Left lung (tissue), 10 donors: ENCODE results near the gene IGF1R. TPM values are rescaled to one million over a fixed set of nuclear protein-coding genes. Genes with fewer than 3 reads are reported as not detected.

ENCODE experiments used
- ATAC-seq: fragments of 200-7000 bp; cut with Tn5 transposase; one replicate; pipeline ENCODE4 v1.9.1; 2020; ENCODE audit warnings: moderate library complexity
- DNase-seq, 4 donors: peaks; one replicate each; pipeline ENCODE4 v3.0.0-alpha.2; 2013 to 2020
- H3K27ac ChIP-seq, 2 donors: fragments of 200-600 bp; sonication (generic) in 1 of 2; one replicate each; pipeline versions ENCODE4 v1.5.0 to v1.8.0; 2020 to 2021
- H3K27me3 ChIP-seq, 2 donors: fragments of 200-600 bp; sonication (generic) in 1 of 2; one replicate each; pipeline versions ENCODE4 v1.5.0 to v1.8.0; 2020 to 2021
- H3K36me3 ChIP-seq, 2 donors: fragments of 200-600 bp; sonication (generic) in 1 of 2; one replicate each; pipeline versions ENCODE4 v1.5.0 to v1.8.0; 2020 to 2021
- H3K4me1 ChIP-seq, 2 donors: fragments of 200-600 bp; one replicate each; pipeline ENCODE4 v1.8.0; 2021
- H3K4me3 ChIP-seq, 2 donors: fragments of 200-600 bp; sonication (generic) in 1 of 2; one replicate each; pipeline versions ENCODE4 v1.5.0 to v1.8.0; 2020 to 2021; ENCODE audit warnings: mild to moderate bottlenecking in 1 of 2
- H3K9me3 ChIP-seq, 2 donors: fragments of 200-600 bp; sonication (generic) in 1 of 2; one replicate each; pipeline versions ENCODE4 v1.5.0 to v1.8.0; 2020 to 2021
- CTCF ChIP-seq, 2 donors: fragments of 200-600 bp; sonication (generic) in 1 of 2; IDR thresholded peaks; one replicate each; pipeline versions ENCODE4 v1.5.0 to v1.8.0; 2021; ENCODE audit warnings: antibody characterized with exemption in 2 of 2
- intact Hi-C, 2 donors: fragments of 100-400 bp; cut with DNase I; formaldehyde crosslinking; loops; one replicate each; pipeline versions ENCODE4 v1.11.2 to v1.14.2; 2022
- polyA plus RNA-seq, 6 donors: library from polyadenylated mRNA; unstranded; fragments of 120-200 nt; gene quantifications; one replicate each; pipeline ENCODE4 v1.2.1, GENCODE V29; 2013; ENCODE audit not compliant: insufficient read length in 6 of 6
- total RNA-seq, 2 donors: library from RNA; stranded (reverse); fragmentation: NEBNext Ultra II Directional; extraction: Animal tissue kit (Norgen Biotek cat#: 25700); gene quantifications; one replicate each; pipeline ENCODE4 v1.2.1, GENCODE V29; 2021
- donor health status: DM: no; HTN: yes; CAD: no.
- donor health status: DM: no; HTN: no; CAD: no.

IGF1R gene
- total and polyA plus RNA-seq, 8 donors, result 32.0 to 41.0 (median 37.0) TPM

DNA sequence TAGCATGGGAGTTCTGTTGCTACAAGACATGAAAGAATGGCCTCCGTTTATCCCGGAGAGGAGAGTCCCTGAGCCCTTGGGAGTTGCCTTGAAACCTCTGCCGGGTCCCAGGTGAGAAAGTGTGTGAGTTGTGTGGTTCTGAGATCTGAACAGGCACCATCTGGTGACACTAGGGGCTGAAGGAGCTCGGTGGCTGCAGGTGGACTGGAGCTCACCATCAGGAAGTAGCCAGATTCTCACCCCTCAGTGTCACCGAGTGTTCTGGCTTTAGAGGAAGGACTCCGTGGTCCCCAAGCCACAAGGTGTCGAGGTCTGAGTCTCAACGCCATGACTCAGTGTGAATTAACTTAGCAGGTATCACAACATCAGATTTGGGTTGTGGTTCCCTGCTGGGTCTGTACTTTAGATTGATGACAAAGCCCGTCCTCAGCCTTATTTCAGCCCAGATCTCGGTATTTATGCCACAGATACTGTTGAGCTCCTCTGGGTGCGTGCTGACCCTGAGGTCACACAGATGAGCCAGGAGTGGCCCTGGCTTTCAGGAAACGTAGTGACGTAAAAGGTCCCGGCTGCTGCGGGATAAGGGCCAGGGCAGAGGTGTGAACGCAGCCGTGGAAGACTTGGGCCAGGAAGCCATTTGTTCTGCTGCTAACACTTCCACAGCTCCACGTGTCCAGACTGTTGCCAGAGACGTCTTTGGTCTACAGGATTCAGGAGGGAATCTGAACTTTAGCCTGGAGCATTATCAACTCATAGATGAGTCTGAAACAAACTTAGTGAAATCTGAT, 304.9 kb downstream of the IGF1R start:
- TF ChIP-seq CTCF (IDR thresholded peaks at IDR 0.05), result no peak
- no peaks in the 10 kb centered on the region for H3K9me3 ChIP-seq

GRCh38 chr15:98953968-98954367, 305.6 kb downstream of the IGF1R start:
- peak; percentile 13 for ATAC-seq
- peaks cover 0 to 66% of the 10 kb centered on the region in 2 donors for H3K36me3 ChIP-seq
- intact Hi-C loops, result no loop called here

More for the DNA sequence above, 304.9 kb downstream of the IGF1R start:
- Histone ChIP-seq H3K4me1 (peaks cover 0 to 50% of the 10 kb centered on the region in 2 donors), H3K27ac (peak overlapping the region; percentile 53 to 75), H3K36me3 (peaks cover 0 to 69% of the 10 kb centered on the region in 2 donors), H3K4me3 (no peak overlapping the region), H3K27me3 (no peaks in the 10 kb centered on the region)
- DNase-seq (peak in 1 of 4 donors; percentile 16), ATAC-seq (no peak)
- intact Hi-C loops, result no loop called here

DNA sequence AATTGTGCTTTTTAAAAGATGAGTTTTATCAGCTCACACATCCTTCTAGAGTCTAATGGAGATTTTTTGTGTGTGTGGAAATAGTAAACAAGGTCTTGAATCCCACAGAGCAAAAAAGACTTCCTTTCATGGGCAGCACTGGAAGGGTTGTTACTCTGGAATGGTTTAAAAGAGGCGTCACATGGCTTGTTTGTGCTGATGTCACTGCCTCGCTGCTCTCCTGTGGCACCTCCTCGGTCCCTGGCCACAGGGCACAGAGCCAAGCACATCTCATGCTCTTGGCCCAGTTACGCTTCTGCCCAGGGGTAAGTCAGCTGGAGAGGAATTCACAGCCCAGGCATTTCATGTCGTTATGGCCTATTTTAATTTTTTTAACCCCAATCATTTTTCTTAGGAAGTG, 306.1 kb downstream of the IGF1R start:
- Histone ChIP-seq H3K4me3 (no peak overlapping the region), H3K27ac (peak overlapping the region; percentile 53 to 75), H3K36me3 (peaks cover 0 to 66% of the 10 kb centered on the region in 2 donors), H3K27me3 (no peaks in the 10 kb centered on the region), H3K9me3 (no peaks in the 10 kb centered on the region), H3K4me1 (peaks cover 0 to 50% of the 10 kb centered on the region in 2 donors)
- DNase-seq (peak in 2 of 4 donors; percentile 73 to 81), ATAC-seq (peak; percentile 53)
- TF ChIP-seq CTCF (IDR thresholded peaks at IDR 0.05), result no peak
- intact Hi-C loops, result no loop called here

More at GRCh38 chr15:98953968-98954367, 305.6 kb downstream of the IGF1R start:
- H3K9me3 ChIP-seq, result no peaks in the 10 kb centered on the region
- H3K4me1 ChIP-seq, result peaks cover 0 to 50% of the 10 kb centered on the region in 2 donors
- peak overlapping the region; percentile 53 to 75 for H3K27ac ChIP-seq
- H3K4me3 ChIP-seq, result no peak overlapping the region
- H3K27me3 ChIP-seq, result no peaks in the 10 kb centered on the region
- no peak for TF ChIP-seq CTCF (IDR thresholded peaks at IDR 0.05)
- DNase-seq, result no peak

GRCh38 chr15:98955331-98955730, 307.0 kb downstream of the IGF1R start:
- no peak for TF ChIP-seq CTCF (IDR thresholded peaks at IDR 0.05)
- ATAC-seq, result no peak
- Histone ChIP-seq H3K36me3 (peaks cover 0 to 63% of the 10 kb centered on the region in 2 donors), H3K27ac (peak overlapping the region; percentile 60 to 75), H3K4me1 (peaks cover 0 to 50% of the 10 kb centered on the region in 2 donors), H3K27me3 (no peaks in the 10 kb centered on the region), H3K9me3 (no peaks in the 10 kb centered on the region), H3K4me3 (no peak overlapping the region)
- peak in 2 of 4 donors; percentile 41 to 70 for DNase-seq
- intact Hi-C loops, result no loop called here

- Histone ChIP-seq H3K36me3 (peaks cover 0 to 63% of the 10 kb centered on the region in 2 donors), H3K4me3 (no peak overlapping the region), H3K9me3 (no peaks in the 10 kb centered on the region), H3K27me3 (no peaks in the 10 kb centered on the region), H3K27ac (peak overlapping the region in 1 of 2 donors; percentile 60), H3K4me1 (peaks cover 0 to 50% of the 10 kb centered on the region in 2 donors)
- peak in 1 of 4 donors; percentile 16 for DNase-seq
- no peak for ATAC-seq
- TF ChIP-seq CTCF (IDR thresholded peaks at IDR 0.05), result no peak
- intact Hi-C loops, result no loop called here
Measured at GRCh38 chr15:98955961-98956723, 307.8 kb downstream of the IGF1R start.
